ENCODE results near the gene UPK1B.

UPK1B gene

DNA sequence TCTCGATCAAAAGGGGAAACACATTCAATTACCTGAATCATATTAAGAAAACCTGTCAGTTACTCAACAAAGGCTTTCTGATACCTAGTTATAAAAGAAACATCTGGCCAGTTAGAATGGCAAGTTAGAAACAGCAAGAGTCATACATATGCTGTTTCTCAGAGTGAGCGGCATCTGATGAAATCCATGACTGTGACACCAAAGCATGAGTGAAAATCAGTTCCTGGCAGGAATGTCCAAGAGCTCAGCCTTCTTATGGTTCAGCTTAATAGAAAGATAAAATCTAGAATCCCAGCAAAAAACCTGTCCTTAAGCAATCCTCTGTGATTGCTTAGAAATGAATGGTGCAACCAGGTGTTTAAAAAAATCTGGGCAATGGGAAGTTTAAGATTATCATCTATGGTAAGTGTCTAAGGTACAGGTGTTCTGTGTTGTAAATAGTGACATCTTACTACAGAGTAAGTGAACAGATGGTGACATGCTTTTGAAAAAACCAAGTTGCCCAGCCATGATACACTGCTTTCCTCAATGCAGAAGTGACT, 48.5 kb downstream of the UPK1B start:
- Histone ChIP-seq H3K27ac (ENCODE audit: low read length) (no peak overlapping the region), H3K4me3 (ENCODE audit: low read length) (no peak overlapping the region), H3K27me3 (ENCODE audit: control insufficient read depth, insufficient read depth, low read length) (no peaks in the 10 kb centered on the region), H3K4me1 (ENCODE audit: control insufficient read depth, insufficient read depth, low read length) (no peaks in the 10 kb centered on the region), H3K36me3 (ENCODE audit: control insufficient read depth, insufficient read depth, low read length) (peaks cover 30% of the 10 kb centered on the region; the same call in 1 of the 2 replicates), H3K9me3 (ENCODE audit: control insufficient read depth, insufficient read depth, low read length) (no peaks in the 10 kb centered on the region)
- no CpG with 5 or more reads among the region's 2 CpGs for WGBS (ENCODE audit: insufficient coverage, insufficient read length)
- no peak for DNase-seq (ENCODE audit: low read depth, low spot score)

- Histone ChIP-seq H3K27ac (ENCODE audit: low read length) (no peak overlapping the region), H3K27me3 (ENCODE audit: control insufficient read depth, insufficient read depth, low read length) (no peaks in the 10 kb centered on the region)
- no CpG with 5 or more reads among the region's 7 CpGs for WGBS (ENCODE audit: insufficient coverage, insufficient read length)
Measured at GRCh38 chr3:119222391-119222790, 49.0 kb downstream of the UPK1B start.

GRCh38 chr3:119223511-119223910, 50.1 kb downstream of the UPK1B start:
- WGBS (ENCODE audit: insufficient coverage, insufficient read length): no CpG with 5 or more reads among the region's 5 CpGs
- H3K36me3 ChIP-seq (ENCODE audit: control insufficient read depth, insufficient read depth, low read length): peaks cover 27% of the 10 kb centered on the region; the same call in 1 of the 2 replicates
- DNase-seq (ENCODE audit: low read depth, low spot score): no peak

More at GRCh38 chr3:119222391-119222790, 49.0 kb downstream of the UPK1B start:
- Histone ChIP-seq H3K4me3 (ENCODE audit: low read length) (no peak overlapping the region), H3K36me3 (ENCODE audit: control insufficient read depth, insufficient read depth, low read length) (peaks cover 31% of the 10 kb centered on the region; the same call in 1 of the 2 replicates), H3K9me3 (ENCODE audit: control insufficient read depth, insufficient read depth, low read length) (no peaks in the 10 kb centered on the region), H3K4me1 (ENCODE audit: control insufficient read depth, insufficient read depth, low read length) (no peaks in the 10 kb centered on the region)
- DNase-seq (ENCODE audit: low read depth, low spot score): no peak

DNA sequence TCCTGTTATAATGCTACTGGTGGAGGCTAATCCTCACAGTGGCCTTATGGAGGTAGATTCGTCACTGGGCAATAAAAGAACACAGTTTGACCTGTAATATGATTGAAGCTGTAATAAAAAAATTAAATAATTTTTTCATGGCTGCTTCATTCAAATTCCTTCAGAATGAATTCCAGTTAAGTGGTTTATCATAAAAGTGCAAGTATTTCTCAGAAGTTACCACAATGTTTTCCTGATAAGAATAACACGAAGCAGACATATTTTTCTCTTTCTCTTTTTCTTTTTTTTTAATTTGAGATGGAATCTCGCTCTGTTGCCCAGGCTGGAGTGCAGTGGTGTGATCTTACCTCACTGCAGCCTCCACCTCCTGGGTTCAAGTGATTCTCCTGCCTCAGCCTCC, 51.7 kb downstream of the UPK1B start:
- no peaks in the 10 kb centered on the region for H3K9me3 ChIP-seq (ENCODE audit: control insufficient read depth, insufficient read depth, low read length)
- H3K4me1 ChIP-seq (ENCODE audit: control insufficient read depth, insufficient read depth, low read length): no peaks in the 10 kb centered on the region
- H3K4me3 ChIP-seq (ENCODE audit: low read length): no peak overlapping the region
- no peak for DNase-seq (ENCODE audit: low read depth, low spot score)
- H3K27me3 ChIP-seq (ENCODE audit: control insufficient read depth, insufficient read depth, low read length): no peaks in the 10 kb centered on the region
- peaks cover 25% of the 10 kb centered on the region; the same call in 1 of the 2 replicates for H3K36me3 ChIP-seq (ENCODE audit: control insufficient read depth, insufficient read depth, low read length)
- WGBS (ENCODE audit: insufficient coverage, insufficient read length): no CpG with 5 or more reads among the region's 3 CpGs
- no peak overlapping the region for H3K27ac ChIP-seq (ENCODE audit: low read length)

More at GRCh38 chr3:119223511-119223910, 50.1 kb downstream of the UPK1B start:
- Histone ChIP-seq H3K27ac (ENCODE audit: low read length) (no peak overlapping the region), H3K4me1 (ENCODE audit: control insufficient read depth, insufficient read depth, low read length) (no peaks in the 10 kb centered on the region), H3K27me3 (ENCODE audit: control insufficient read depth, insufficient read depth, low read length) (no peaks in the 10 kb centered on the region), H3K9me3 (ENCODE audit: control insufficient read depth, insufficient read depth, low read length) (no peaks in the 10 kb centered on the region), H3K4me3 (ENCODE audit: low read length) (no peak overlapping the region)

- H3K4me3 ChIP-seq (ENCODE audit: low read length): no peak overlapping the region
- no peak overlapping the region for H3K27ac ChIP-seq (ENCODE audit: low read length)
- no peaks in the 10 kb centered on the region for H3K9me3 ChIP-seq (ENCODE audit: control insufficient read depth, insufficient read depth, low read length)
- WGBS (ENCODE audit: insufficient coverage, insufficient read length): no CpG with 5 or more reads among the region's 6 CpGs
- no peak for DNase-seq (ENCODE audit: low read depth, low spot score)
- no peaks in the 10 kb centered on the region for H3K27me3 ChIP-seq (ENCODE audit: control insufficient read depth, insufficient read depth, low read length)
- no peaks in the 10 kb centered on the region for H3K4me1 ChIP-seq (ENCODE audit: control insufficient read depth, insufficient read depth, low read length)
- peaks cover 28% of the 10 kb centered on the region; the same call in 1 of the 2 replicates for H3K36me3 ChIP-seq (ENCODE audit: control insufficient read depth, insufficient read depth, low read length)
Measured at GRCh38 chr3:119227070-119227850, 53.9 kb downstream of the UPK1B start.

DNA sequence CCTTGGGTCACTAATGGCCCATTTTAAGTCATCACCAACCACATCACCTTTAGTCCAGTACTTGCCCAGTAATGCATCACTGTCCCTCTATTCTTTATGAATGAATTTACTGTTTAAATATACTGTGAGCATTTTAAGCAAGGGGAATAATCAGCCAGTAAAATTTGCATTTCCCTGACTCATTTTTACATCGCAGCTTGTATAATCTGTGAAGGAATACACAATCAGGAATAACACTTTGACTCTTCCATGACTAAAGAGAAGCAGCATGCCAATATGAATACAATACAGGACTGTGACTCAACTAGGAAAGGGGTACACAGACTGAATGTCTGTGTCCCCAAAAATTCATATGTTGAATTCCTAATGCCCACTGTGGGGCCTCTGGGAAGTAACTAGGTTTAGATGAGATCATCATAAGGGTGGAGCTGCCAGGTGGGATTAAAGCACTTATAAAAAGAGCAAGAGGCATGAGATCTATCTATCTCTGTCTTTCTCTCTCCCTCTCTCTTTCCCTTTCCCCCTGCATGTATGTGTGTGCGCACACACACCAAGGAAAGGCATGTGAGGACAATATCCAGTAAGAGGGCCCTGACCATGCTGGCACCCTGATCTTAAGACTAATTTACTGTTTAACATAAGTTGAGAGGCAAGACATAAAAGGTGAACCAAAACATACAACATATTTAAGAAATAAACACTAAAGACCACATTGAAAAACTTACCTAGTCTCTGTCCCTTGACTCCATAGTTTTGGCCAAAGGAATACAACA, 55.2 kb downstream of the UPK1B start:
- no peaks in the 10 kb centered on the region for H3K4me1 ChIP-seq (ENCODE audit: control insufficient read depth, insufficient read depth, low read length)
- no peak overlapping the region for H3K27ac ChIP-seq (ENCODE audit: low read length)
- H3K9me3 ChIP-seq (ENCODE audit: control insufficient read depth, insufficient read depth, low read length): no peaks in the 10 kb centered on the region
- WGBS (ENCODE audit: insufficient coverage, insufficient read length): no CpG with 5 or more reads among the region's 2 CpGs
- H3K27me3 ChIP-seq (ENCODE audit: control insufficient read depth, insufficient read depth, low read length): no peaks in the 10 kb centered on the region
- H3K36me3 ChIP-seq (ENCODE audit: control insufficient read depth, insufficient read depth, low read length): peaks cover 20% of the 10 kb centered on the region; the same call in 1 of the 2 replicates
- DNase-seq (ENCODE audit: low read depth, low spot score): no peak
- H3K4me3 ChIP-seq (ENCODE audit: low read length): no peak overlapping the region

DNA sequence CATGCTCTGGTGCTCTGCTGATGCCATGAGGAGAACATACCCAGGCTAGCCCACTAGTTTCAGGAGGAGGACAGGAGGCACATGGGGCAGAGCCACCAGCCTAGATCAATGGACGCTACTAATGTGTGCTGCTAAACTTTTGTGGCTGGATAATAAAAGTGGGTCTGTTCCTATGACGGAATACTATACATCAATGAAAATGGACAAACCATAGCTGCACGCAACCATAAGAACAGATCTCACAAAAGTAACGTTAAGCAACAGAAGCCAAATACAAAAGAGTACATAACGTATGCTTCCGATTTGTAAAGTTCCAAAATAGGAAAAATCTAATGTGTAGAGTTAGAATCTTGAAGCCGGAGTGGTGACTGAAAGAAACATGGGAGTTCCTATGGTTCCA, 55.8 kb downstream of the UPK1B start:
- Histone ChIP-seq H3K36me3 (ENCODE audit: control insufficient read depth, insufficient read depth, low read length) (peaks cover 20% of the 10 kb centered on the region; the same call in 1 of the 2 replicates), H3K4me3 (ENCODE audit: low read length) (no peak overlapping the region), H3K4me1 (ENCODE audit: control insufficient read depth, insufficient read depth, low read length) (no peaks in the 10 kb centered on the region), H3K27ac (ENCODE audit: low read length) (no peak overlapping the region), H3K9me3 (ENCODE audit: control insufficient read depth, insufficient read depth, low read length) (no peaks in the 10 kb centered on the region), H3K27me3 (ENCODE audit: control insufficient read depth, insufficient read depth, low read length) (no peaks in the 10 kb centered on the region)
- DNase-seq (ENCODE audit: low read depth, low spot score): no peak
- no CpG with 5 or more reads among the region's 7 CpGs for WGBS (ENCODE audit: insufficient coverage, insufficient read length)

- no peak for DNase-seq (ENCODE audit: low read depth, low spot score)
- H3K36me3 ChIP-seq (ENCODE audit: control insufficient read depth, insufficient read depth, low read length): peaks cover 20% of the 10 kb centered on the region; the same call in 1 of the 2 replicates
Measured at GRCh38 chr3:119230071-119230470, 56.7 kb downstream of the UPK1B start.

GRCh38 chr3:119230745-119231144, 57.3 kb downstream of the UPK1B start:
- Histone ChIP-seq H3K9me3 (ENCODE audit: control insufficient read depth, insufficient read depth, low read length) (no peaks in the 10 kb centered on the region), H3K36me3 (ENCODE audit: control insufficient read depth, insufficient read depth, low read length) (peaks cover 24% of the 10 kb centered on the region; the same call in 1 of the 2 replicates), H3K27me3 (ENCODE audit: control insufficient read depth, insufficient read depth, low read length) (no peaks in the 10 kb centered on the region), H3K4me3 (ENCODE audit: low read length) (no peak overlapping the region), H3K4me1 (ENCODE audit: control insufficient read depth, insufficient read depth, low read length) (no peaks in the 10 kb centered on the region), H3K27ac (ENCODE audit: low read length) (no peak overlapping the region)
- DNase-seq (ENCODE audit: low read depth, low spot score): no peak

More at GRCh38 chr3:119230071-119230470, 56.7 kb downstream of the UPK1B start:
- no peaks in the 10 kb centered on the region for H3K27me3 ChIP-seq (ENCODE audit: control insufficient read depth, insufficient read depth, low read length)
- no peak overlapping the region for H3K27ac ChIP-seq (ENCODE audit: low read length)
- no peaks in the 10 kb centered on the region for H3K9me3 ChIP-seq (ENCODE audit: control insufficient read depth, insufficient read depth, low read length)
- H3K4me3 ChIP-seq (ENCODE audit: low read length): no peak overlapping the region
- H3K4me1 ChIP-seq (ENCODE audit: control insufficient read depth, insufficient read depth, low read length): no peaks in the 10 kb centered on the region
- no CpG with 5 or more reads among the region's 7 CpGs for WGBS (ENCODE audit: insufficient coverage, insufficient read length)

GRCh38 chr3:119234610-119235009, 61.2 kb downstream of the UPK1B start:
- DNase-seq (ENCODE audit: low read depth, low spot score): no peak
- Histone ChIP-seq H3K27me3 (ENCODE audit: control insufficient read depth, insufficient read depth, low read length) (no peaks in the 10 kb centered on the region), H3K9me3 (ENCODE audit: control insufficient read depth, insufficient read depth, low read length) (no peaks in the 10 kb centered on the region), H3K27ac (ENCODE audit: low read length) (no peak overlapping the region), H3K4me1 (ENCODE audit: control insufficient read depth, insufficient read depth, low read length) (no peaks in the 10 kb centered on the region; the same call in 1 of the 2 replicates), H3K4me3 (ENCODE audit: low read length) (no peak overlapping the region), H3K36me3 (ENCODE audit: control insufficient read depth, insufficient read depth, low read length) (peaks cover 17% of the 10 kb centered on the region)
- whole genome bisulfite sequencing (ENCODE audit: insufficient coverage, insufficient read length): no CpG with 5 or more reads among the region's 1 CpG

Measured in iPS DF 6.9 (cell line).